ENCODE measurements around the gene HAPSTR1. TPM values are rescaled to one million over a fixed set of nuclear protein-coding genes. Genes with fewer than 3 reads are reported as not detected.

HAPSTR1 gene
- total RNA-seq, 1 experiment from 2014 or later, result 82.8 TPM

GRCh38 chr16:9090101-9090959 lies 1.1 kb upstream of the HAPSTR1 start:
- H3K27me3 ChIP-seq (ENCODE audit: insufficient read depth, low read depth), result no peaks in the 10 kb centered on the region
- CTCF ChIA-PET, result interaction anchor here (0.6 to 1.2 kb wide), 10 partner anchors 12 to 178 kb away, joined by 3 to 9 read pairs (median 4); no protein-coding TSS in a partner anchor
- H3K4me3 ChIP-seq, result peak overlapping the region; percentile 96
- peak overlapping the region; percentile 86 for H3K4me2 ChIP-seq
- intact Hi-C loops (cut with micrococcal nuclease; ENCODE audit: unreplicated experiment), result loop anchor here (2.0 to 10.0 kb wide), 3 partner anchors 43 to 216 kb away; no protein-coding TSS in a partner anchor
- H3K36me3 ChIP-seq (ENCODE audit: low read depth), result peaks cover 20% of the 10 kb centered on the region
- H3K9me3 ChIP-seq (ENCODE audit: insufficient read depth, low read depth), result no peaks in the 10 kb centered on the region
- H3K9me2 ChIP-seq (ENCODE audit: insufficient read depth), result no peaks in the 10 kb centered on the region
- peaks cover 28% of the 10 kb centered on the region for H4K20me1 ChIP-seq (ENCODE audit: insufficient read depth)
- no peak for DNase-seq
- TSS peak; percentile 98 for BruUV-seq (replicated peaks)
- peak overlapping the region; percentile 55 for H3K27ac ChIP-seq
- TF ChIP-seq CTCF (conservative IDR thresholded peaks at IDR 0.05) (no peak), EZH2 (IDR thresholded peaks at IDR 0.05; ENCODE audit: low read depth) (no peak)
- POLR2A ChIA-PET (ENCODE audit: unreplicated experiment), result interaction anchor here (0.5 to 1.3 kb wide), 11 partner anchors 11 to 1772 kb away, joined by 3 to 45 read pairs (median 8); partner anchors contain the start of gene CARHSP1
- H3F3A ChIP-seq (ENCODE audit: insufficient read depth, low read depth), result peaks cover 13% of the 10 kb centered on the region
- peaks cover 36% of the 10 kb centered on the region for H3K79me2 ChIP-seq (ENCODE audit: low read depth)
- H3K4me1 ChIP-seq (replicated peaks; ENCODE audit: insufficient read depth), result peaks cover 16% of the 10 kb centered on the region
- H2AFZ ChIP-seq, result peak overlapping the region; percentile 93

- peak in 1 of 2 experiments; percentile 31 for DNase-seq
- TF ChIP-seq CTCF (conservative IDR thresholded peaks at IDR 0.05), result no peak
- no peak for TF ChIP-seq EZH2 (IDR thresholded peaks at IDR 0.05; ENCODE audit: low read depth)
- Histone ChIP-seq H3K4me1 (replicated peaks; ENCODE audit: insufficient read depth) (peaks cover 31% of the 10 kb centered on the region), H3K27ac (peak overlapping the region; percentile 66), H3K9me2 (ENCODE audit: insufficient read depth) (no peaks in the 10 kb centered on the region), H3K9me3 (ENCODE audit: insufficient read depth, low read depth) (no peaks in the 10 kb centered on the region), H3K36me3 (ENCODE audit: low read depth) (peaks cover 26% of the 10 kb centered on the region), H3K27me3 (ENCODE audit: insufficient read depth, low read depth) (no peaks in the 10 kb centered on the region), H2AFZ (peak overlapping the region; percentile 72), H3K4me2 (peak overlapping the region; percentile 99), H3F3A (ENCODE audit: insufficient read depth, low read depth) (peaks cover 27% of the 10 kb centered on the region), H4K20me1 (ENCODE audit: insufficient read depth) (peaks cover 43% of the 10 kb centered on the region), H3K4me3 (peak overlapping the region; percentile 86), H3K79me2 (ENCODE audit: low read depth) (peaks cover 51% of the 10 kb centered on the region)
- no TSS peak for BruUV-seq (replicated peaks)
- ChIA-PET CTCF (interaction anchor here (0.5 to 1.2 kb wide), 2 partner anchors 34 to 83 kb away, joined by 4 to 8 read pairs; no protein-coding TSS in a partner anchor), POLR2A (ENCODE audit: unreplicated experiment) (interaction anchor here (0.5 to 1.3 kb wide), 7 partner anchors 11 to 472 kb away, joined by 3 to 45 read pairs (median 5); partner anchors contain the start of gene CARHSP1)
- intact Hi-C loops (cut with micrococcal nuclease; ENCODE audit: unreplicated experiment), result loop anchor here (1.0 to 10.0 kb wide), 5 partner anchors 16 to 217 kb away; no protein-coding TSS in a partner anchor
Observed at GRCh38 chr16:9091867-9092281, 430 bp downstream of the HAPSTR1 start.

GRCh38 chr16:9092282-9092977 lies 986 bp downstream of the HAPSTR1 start:
- H3K27me3 ChIP-seq (ENCODE audit: insufficient read depth, low read depth), result no peaks in the 10 kb centered on the region
- BruUV-seq (replicated peaks), result no TSS peak
- no peaks in the 10 kb centered on the region for H3K9me3 ChIP-seq (ENCODE audit: insufficient read depth, low read depth)
- peaks cover 29% of the 10 kb centered on the region for H3K36me3 ChIP-seq (ENCODE audit: low read depth)
- peak overlapping the region; percentile 86 for H3K4me3 ChIP-seq
- H3K79me2 ChIP-seq (ENCODE audit: low read depth), result peaks cover 57% of the 10 kb centered on the region
- peak overlapping the region; percentile 66 for H3K27ac ChIP-seq
- CTCF ChIA-PET, result interaction anchor here (0.6 kb wide), 1 partner anchor 71 kb away, joined by 4 read pairs; no protein-coding TSS in a partner anchor
- H2AFZ ChIP-seq, result peak overlapping the region; percentile 72
- TF ChIP-seq CTCF (conservative IDR thresholded peaks at IDR 0.05), result no peak; the same call in 1 of the 2 replicates
- no peak for TF ChIP-seq EZH2 (IDR thresholded peaks at IDR 0.05; ENCODE audit: low read depth)
- peaks cover 32% of the 10 kb centered on the region for H3F3A ChIP-seq (ENCODE audit: insufficient read depth, low read depth)
- H3K9me2 ChIP-seq (ENCODE audit: insufficient read depth), result no peaks in the 10 kb centered on the region
- POLR2A ChIA-PET (ENCODE audit: unreplicated experiment), result interaction anchor here (0.6 to 0.7 kb wide), 2 partner anchors 195 to 471 kb away, joined by 3 to 4 read pairs; no protein-coding TSS in a partner anchor
- peak in 1 of 2 experiments; percentile 48 for DNase-seq
- intact Hi-C loops (cut with micrococcal nuclease; ENCODE audit: unreplicated experiment), result loop anchor here (5.0 to 10.0 kb wide), 2 partner anchors 45 to 218 kb away; no protein-coding TSS in a partner anchor
- peak overlapping the region; percentile 99 for H3K4me2 ChIP-seq
- H3K4me1 ChIP-seq (replicated peaks; ENCODE audit: insufficient read depth), result peaks cover 37% of the 10 kb centered on the region
- H4K20me1 ChIP-seq (ENCODE audit: insufficient read depth), result peaks cover 49% of the 10 kb centered on the region

All from PC-9 (cell line).